Measurements from ENCODE around the gene CLP1. TPM values are rescaled to one million over a fixed set of nuclear protein-coding genes. Genes with fewer than 3 reads are reported as not detected.

The CLP1 gene
- total RNA-seq, 1 experiment from 2014 or later, result 26.8 TPM

GRCh38 chr11:57656885-57657193, 723 bp upstream of the CLP1 start:
- Histone ChIP-seq H3K4me3 (ENCODE audit: low read depth, low read length, poor library complexity, severe bottlenecking) (peak overlapping the region; percentile 63), H3K9me3 (ENCODE audit: low read depth, low read length, poor library complexity, severe bottlenecking) (no peaks in the 10 kb centered on the region), H3K27me3 (replicated peaks; ENCODE audit: insufficient read depth, low read depth, low read length, poor library complexity) (no peaks in the 10 kb centered on the region), H3K4me1 (ENCODE audit: insufficient read depth, low read length, poor library complexity, severe bottlenecking) (no peaks in the 10 kb centered on the region), H3K36me3 (ENCODE audit: insufficient read depth, low read length, poor library complexity, severe bottlenecking) (peaks cover 26% of the 10 kb centered on the region), H3K27ac (ENCODE audit: low read depth, low read length, poor library complexity, severe bottlenecking) (peak overlapping the region; percentile 60)
- DNase-seq (ENCODE audit: low spot score), result no peak
- BruUV-seq (replicated peaks), result TSS peak; percentile 81
- ChIA-PET CTCF (interaction anchor here (0.6 kb wide), 1 partner anchor 200 kb away, joined by 4 read pairs; no protein-coding TSS in a partner anchor), POLR2A (ENCODE audit: low non-redundant PET) (no interaction called here)
- no peak for TF ChIP-seq EZH2 (IDR thresholded peaks at IDR 0.05; ENCODE audit: borderline replicate concordance, low read depth, low read length, poor library complexity, severe bottlenecking)
- TF ChIP-seq, protein P1, sequence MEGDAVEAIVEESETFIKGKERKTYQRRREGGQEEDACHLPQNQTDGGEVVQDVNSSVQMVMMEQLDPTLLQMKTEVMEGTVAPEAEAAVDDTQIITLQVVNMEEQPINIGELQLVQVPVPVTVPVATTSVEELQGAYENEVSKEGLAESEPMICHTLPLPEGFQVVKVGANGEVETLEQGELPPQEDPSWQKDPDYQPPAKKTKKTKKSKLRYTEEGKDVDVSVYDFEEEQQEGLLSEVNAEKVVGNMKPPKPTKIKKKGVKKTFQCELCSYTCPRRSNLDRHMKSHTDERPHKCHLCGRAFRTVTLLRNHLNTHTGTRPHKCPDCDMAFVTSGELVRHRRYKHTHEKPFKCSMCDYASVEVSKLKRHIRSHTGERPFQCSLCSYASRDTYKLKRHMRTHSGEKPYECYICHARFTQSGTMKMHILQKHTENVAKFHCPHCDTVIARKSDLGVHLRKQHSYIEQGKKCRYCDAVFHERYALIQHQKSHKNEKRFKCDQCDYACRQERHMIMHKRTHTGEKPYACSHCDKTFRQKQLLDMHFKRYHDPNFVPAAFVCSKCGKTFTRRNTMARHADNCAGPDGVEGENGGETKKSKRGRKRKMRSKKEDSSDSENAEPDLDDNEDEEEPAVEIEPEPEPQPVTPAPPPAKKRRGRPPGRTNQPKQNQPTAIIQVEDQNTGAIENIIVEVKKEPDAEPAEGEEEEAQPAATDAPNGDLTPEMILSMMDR (conservative IDR thresholded peaks at IDR 0.05; ENCODE audit: low read depth, low read length), result no peak
- intact Hi-C loops (cut with micrococcal nuclease; ENCODE audit: unreplicated experiment), result no loop called here

DNA sequence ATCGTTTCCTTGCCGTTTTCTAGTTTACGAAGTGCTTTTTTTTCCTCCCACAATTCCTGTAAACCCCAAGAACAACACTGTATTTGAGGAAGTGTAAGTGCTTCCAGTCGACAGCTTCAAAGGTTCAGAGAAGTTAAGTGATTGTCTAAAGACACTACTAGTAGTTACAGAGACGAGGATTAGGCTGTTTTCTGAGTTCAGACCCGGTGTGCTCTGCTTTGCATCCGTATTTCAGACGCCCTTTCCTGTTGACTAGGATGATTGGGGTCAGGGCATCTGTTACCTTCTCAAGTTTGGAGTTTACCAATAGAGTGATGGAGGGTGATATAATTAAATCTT, 430 bp downstream of the CLP1 start:
- Histone ChIP-seq H3K36me3 (ENCODE audit: insufficient read depth, low read length, poor library complexity, severe bottlenecking) (peaks cover 26% of the 10 kb centered on the region), H3K4me3 (ENCODE audit: low read depth, low read length, poor library complexity, severe bottlenecking) (peak overlapping the region; percentile 63), H3K4me1 (ENCODE audit: insufficient read depth, low read length, poor library complexity, severe bottlenecking) (no peaks in the 10 kb centered on the region), H3K27me3 (replicated peaks; ENCODE audit: insufficient read depth, low read depth, low read length, poor library complexity) (no peaks in the 10 kb centered on the region), H3K27ac (ENCODE audit: low read depth, low read length, poor library complexity, severe bottlenecking) (peak overlapping the region; percentile 62), H3K9me3 (ENCODE audit: low read depth, low read length, poor library complexity, severe bottlenecking) (no peaks in the 10 kb centered on the region)
- no peak for DNase-seq (ENCODE audit: low spot score)
- CTCF ChIA-PET, result no interaction called here
- intact Hi-C loops (cut with micrococcal nuclease; ENCODE audit: unreplicated experiment), result no loop called here
- POLR2A ChIA-PET (ENCODE audit: low non-redundant PET), result no interaction called here
- TF ChIP-seq, protein P1 (conservative IDR thresholded peaks at IDR 0.05; ENCODE audit: low read depth, low read length), result no peak
- TF ChIP-seq EZH2 (IDR thresholded peaks at IDR 0.05; ENCODE audit: borderline replicate concordance, low read depth, low read length, poor library complexity, severe bottlenecking), result no peak
- TSS peak; percentile 88 for BruUV-seq (replicated peaks)

- POLR2A ChIA-PET (ENCODE audit: low non-redundant PET), result no interaction called here
- H3K27me3 ChIP-seq (replicated peaks; ENCODE audit: insufficient read depth, low read depth, low read length, poor library complexity), result no peaks in the 10 kb centered on the region
- H3K4me1 ChIP-seq (ENCODE audit: insufficient read depth, low read length, poor library complexity, severe bottlenecking), result no peaks in the 10 kb centered on the region
- BruUV-seq (replicated peaks), result no TSS peak
- peaks cover 26% of the 10 kb centered on the region for H3K36me3 ChIP-seq (ENCODE audit: insufficient read depth, low read length, poor library complexity, severe bottlenecking)
- no peak overlapping the region for H3K27ac ChIP-seq (ENCODE audit: low read depth, low read length, poor library complexity, severe bottlenecking)
- H3K9me3 ChIP-seq (ENCODE audit: low read depth, low read length, poor library complexity, severe bottlenecking), result no peaks in the 10 kb centered on the region
- DNase-seq (ENCODE audit: low spot score), result no peak
- TF ChIP-seq EZH2 (IDR thresholded peaks at IDR 0.05; ENCODE audit: borderline replicate concordance, low read depth, low read length, poor library complexity, severe bottlenecking), result no peak
- TF ChIP-seq, protein P1 (conservative IDR thresholded peaks at IDR 0.05; ENCODE audit: low read depth, low read length), result no peak
- intact Hi-C loops (cut with micrococcal nuclease; ENCODE audit: unreplicated experiment), result no loop called here
- CTCF ChIA-PET, result no interaction called here
- H3K4me3 ChIP-seq (ENCODE audit: low read depth, low read length, poor library complexity, severe bottlenecking), result no peak overlapping the region
Observed at GRCh38 chr11:57659669-57660068, 2.1 kb downstream of the CLP1 start.

All from A673 (cell line).